ENCODE results near the gene LAMA4.

- no peak for TF ChIP-seq ATF1 (CRISPR knock-in tag; IDR thresholded peaks at IDR 0.05)
- TF ChIP-seq ZNF354B (CRISPR knock-in tag; IDR thresholded peaks at IDR 0.05), result no peak
- no peak for TF ChIP-seq MYNN (CRISPR knock-in tag; IDR thresholded peaks at IDR 0.05; ENCODE audit: low read depth)
- no peak for TF ChIP-seq NFE2 (CRISPR knock-in tag; IDR thresholded peaks at IDR 0.05)
- TF ChIP-seq RBFOX2 (IDR thresholded peaks at IDR 0.05; ENCODE audit: low read depth, low read length), result no peak
- TF ChIP-seq EZH2 (conservative IDR thresholded peaks at IDR 0.05; ENCODE audit: low read depth, low read length), result no peak
- no peak for TF ChIP-seq CTCF (CRISPR knock-in tag; IDR thresholded peaks at IDR 0.05)
- TF ChIP-seq NR3C1 (CRISPR knock-in tag; IDR thresholded peaks at IDR 0.05), result no peak
Measured at GRCh38 chr6:112194511-112194910, 59.9 kb downstream of the LAMA4 start.
